Urothelium cell line (cell line): ENCODE data around the gene CMTM8.
A peak's percentile ranks its signal among the peaks of the same experiment; 100 is the strongest.

Experiments used
- DNase-seq: peaks from one replicate; pipeline ENCODE4 v3.0.0; 2011; ENCODE audit warnings: low spot score, mixed read lengths
- FAIRE-seq: peaks from 2 replicates; lab custom pipeline; 2011; peaks lifted over from hg19 to GRCh38; lab: Jason Lieb, UNC

Gene CMTM8

GRCh38 chr3:32303977-32304881 lies 65.7 kb downstream of the CMTM8 start:
- DNase-seq: no peak

GRCh38 chr3:32305361-32305876 lies 66.9 kb downstream of the CMTM8 start:
- no peak for FAIRE-seq
- no peak for DNase-seq

More at GRCh38 chr3:32303977-32304881, 65.7 kb downstream of the CMTM8 start:
- no peak for FAIRE-seq

- FAIRE-seq: no peak
- no peak for DNase-seq
Observed at GRCh38 chr3:32306072-32306471, 67.6 kb downstream of the CMTM8 start.

GRCh38 chr3:32307591-32307990 lies 69.1 kb downstream of the CMTM8 start:
- no peak for FAIRE-seq
- DNase-seq: no peak

- DNase-seq (no peak), FAIRE-seq (no peak)
Observed at GRCh38 chr3:32308378-32308777, 69.9 kb downstream of the CMTM8 start.

GRCh38 chr3:32309654-32310242 lies 71.3 kb downstream of the CMTM8 start:
- FAIRE-seq (no peak), DNase-seq (no peak)

GRCh38 chr3:32310336-32310735 lies 71.9 kb downstream of the CMTM8 start:
- no peak for FAIRE-seq
- DNase-seq: no peak

- peak; percentile 9 for FAIRE-seq
- DNase-seq: no peak
Observed at GRCh38 chr3:32310918-32311839, 72.7 kb downstream of the CMTM8 start.

- DNase-seq (no peak), FAIRE-seq (no peak)
Observed at GRCh38 chr3:32312251-32312650, 73.8 kb downstream of the CMTM8 start.

GRCh38 chr3:32313169-32313568 lies 74.7 kb downstream of the CMTM8 start:
- DNase-seq (no peak), FAIRE-seq (no peak)

- FAIRE-seq: no peak
- DNase-seq: peak; percentile 66
Observed at GRCh38 chr3:32313723-32314473, 75.4 kb downstream of the CMTM8 start.

GRCh38 chr3:32315441-32315840 lies 77.0 kb downstream of the CMTM8 start:
- FAIRE-seq: no peak
- DNase-seq: no peak

- FAIRE-seq: no peak
- DNase-seq: no peak
Observed at GRCh38 chr3:32316319-32316718, 77.8 kb downstream of the CMTM8 start.

GRCh38 chr3:32316976-32317375 lies 78.5 kb downstream of the CMTM8 start:
- FAIRE-seq: no peak
- DNase-seq: no peak

- DNase-seq (no peak), FAIRE-seq (no peak)
Observed at GRCh38 chr3:32319607-32320006, 81.1 kb downstream of the CMTM8 start.

GRCh38 chr3:32320080-32320479 lies 81.6 kb downstream of the CMTM8 start:
- FAIRE-seq: no peak
- no peak for DNase-seq

- DNase-seq (no peak), FAIRE-seq (no peak)
Observed at GRCh38 chr3:32321095-32321790, 82.8 kb downstream of the CMTM8 start.

- DNase-seq (no peak), FAIRE-seq (no peak)
Observed at GRCh38 chr3:32322311-32322710, 83.8 kb downstream of the CMTM8 start.

- DNase-seq: no peak
- no peak for FAIRE-seq
Observed at GRCh38 chr3:32323604-32324003, 85.1 kb downstream of the CMTM8 start.

- DNase-seq (no peak), FAIRE-seq (no peak)
Observed at GRCh38 chr3:32325201-32325600, 86.7 kb downstream of the CMTM8 start.
